Spleen (tissue), 11 donors: ENCODE measurements around the gene KCNE5. TPM values are rescaled to one million over a fixed set of nuclear protein-coding genes. Genes with fewer than 3 reads are reported as not detected.
"Not testable (repeated sequence)": the region's sequence is repeated elsewhere in the genome, so short reads cannot be mapped to it uniquely, and the experiment has no call there.

Experiments used
- DNase-seq: peaks from one replicate; pipeline ENCODE4 v3.0.0-alpha.2; 2020
- H3K27ac ChIP-seq, 8 donors: fragments of 200-600 bp; sonication (generic) in 7 of 8; 1 replicate in 4 of 8; 2 replicates in 4 of 8; pipeline versions ENCODE4 v1.5.0 to v1.8.0; 2016 to 2021; ENCODE audit warnings: inconsistent platforms in 4 of 8, mild to moderate bottlenecking in 4 of 8, moderate library complexity in 1 of 8
- H3K27me3 ChIP-seq, 7 donors: fragments of 200-600 bp; sonication (generic) in 6 of 7; replicated peaks in 1 of 7; 1 replicate in 4 of 7; 2 replicates in 3 of 7; pipeline versions ENCODE4 v1.5.0 to v1.8.0; 2016 to 2021; ENCODE audit warnings: inconsistent platforms in 3 of 7, mild to moderate bottlenecking in 1 of 7
- H3K36me3 ChIP-seq, 6 donors: fragments of 200-600 bp; sonication (generic) in 5 of 6; 1 replicate in 4 of 6; 2 replicates in 2 of 6; pipeline versions ENCODE4 v1.5.0 to v1.8.0; 2016 to 2021; ENCODE audit warnings: inconsistent platforms in 2 of 6
- H3K4me1 ChIP-seq, 6 donors: fragments of 200-600 bp; sonication (generic) in 5 of 6; 1 replicate in 3 of 6; 2 replicates in 3 of 6; pipeline versions ENCODE4 v1.5.0 to v1.8.0; 2016 to 2021; ENCODE audit warnings: inconsistent platforms in 3 of 6
- H3K4me3 ChIP-seq, 8 donors: fragments of 200-600 bp; sonication (generic) in 7 of 8; 1 replicate in 4 of 8; 2 replicates in 4 of 8; pipeline versions ENCODE4 v1.5.0 to v1.8.0; 2016 to 2021; ENCODE audit warnings: inconsistent platforms in 4 of 8, mild to moderate bottlenecking in 4 of 8, moderate library complexity in 2 of 8
- H3K9me3 ChIP-seq, 8 donors: fragments of 200-600 bp; sonication (generic) in 7 of 8; 1 replicate in 4 of 8; 2 replicates in 4 of 8; pipeline versions ENCODE4 v1.5.0 to v1.8.0; 2016 to 2021; ENCODE audit warnings: inconsistent platforms in 4 of 8
- CTCF ChIP-seq, 11 experiments: fragments of 200-600 bp in 7 of 11; fragments of 450-650 bp in 4 of 11; sonication (generic) in 4 of 11; IDR thresholded peaks in 8 of 11; conservative IDR thresholded peaks in 3 of 11; 1 replicate in 7 of 11; 2 replicates in 4 of 11; pipeline versions ENCODE4 v1.4.0 to v1.8.0; 2016 to 2021; ENCODE audit warnings: antibody characterized with exemption in 11 of 11, inconsistent platforms in 4 of 11, mild to moderate bottlenecking in 1 of 11
- POLR2A ChIP-seq, 3 donors: fragments of 450-650 bp; IDR thresholded peaks; one replicate each; pipeline ENCODE4 v1.5.1; 2017; ENCODE audit warnings: antibody characterized with exemption in 3 of 3, mild to moderate bottlenecking in 1 of 3
- POLR2AphosphoS5 ChIP-seq, 3 donors: sonication (generic); formaldehyde crosslinking; IDR thresholded peaks; one replicate each; pipeline ENCODE4 v1.5.1; 2017; ENCODE audit warnings: antibody characterized with exemption in 3 of 3
- WGBS, 5 donors: extraction: QIAGEN DNeasy Blood & Tissue Kit in 3 of 5; methylation state at CpG; one replicate each; pipeline versions ENCODE4 v1.1.5 to v1.1.7; 2013 to 2018; 5-methylcytosine and 5-hydroxymethylcytosine counted together
- intact Hi-C: fragments of 100-400 bp; cut with DNase I; formaldehyde crosslinking; loops from one replicate; pipeline ENCODE4 v1.15.0; 2023; ENCODE audit warnings: low total_unique reads
- polyA plus RNA-seq, 3 donors: library from polyadenylated mRNA; stranded (reverse); fragments of 200-250 nt; gene quantifications; one replicate each; pipeline ENCODE4 v1.2.1, GENCODE V29; 2013
- total RNA-seq, 7 donors: library from RNA; depleted of rRNA in 3 of 7; stranded (reverse); fragments of >200 nt in 3 of 7; fragmentation: NEBNext Ultra II Directional in 4 of 7; extraction: Animal tissue kit (Norgen Biotek cat#: 25700) in 4 of 7; gene quantifications; one replicate each; pipeline versions ENCODE4 v1.1.0 to v1.2.1, GENCODE V29; 2016 to 2021
- donor health status: healthy with polysubstance abuse.
- donor health status: DM: no; HTN: no; CAD: no; lungs with moderate emphysema.
- donor health status: DM: no; HTN: no; CAD: no.
- donor health status: Bipolar disorder and iron deficiency.
- donor health status: healthy.
- donor health status: DM: no; HTN: no; CAD: no.
- donor health status: DM: yes; HTN: yes; CAD: no.

The KCNE5 gene
- total and polyA plus RNA-seq, 10 donors = 0.08 to 0.94 (median 0.44) TPM; not detected in 1

GRCh38 chrX:109660435-109661143 is 35.6 kb upstream of the KCNE5 start:
- TF ChIP-seq POLR2AphosphoS5 (IDR thresholded peaks at IDR 0.05) (no peak), POLR2A (IDR thresholded peaks at IDR 0.05) (no peak), CTCF (IDR thresholded peaks at IDR 0.05 in 8 of 11, conservative IDR thresholded peaks at IDR 0.05 in 3 of 11) (no peak)
- no peaks in the 10 kb centered on the region for H3K4me1 ChIP-seq
- no peak overlapping the region for H3K4me3 ChIP-seq
- peaks cover 0 to 4% (median 0%) of the 10 kb centered on the region in 7 donors for H3K27me3 ChIP-seq
- no peak for DNase-seq
- no peak overlapping the region for H3K27ac ChIP-seq
- WGBS, 5 donors = 85 to 98% (median 95%) methylated on average over 2 of the region's 2 CpGs
- H3K36me3 ChIP-seq = peaks cover 0 to 97% (median 16%) of the 10 kb centered on the region in 6 donors
- intact Hi-C loops = no loop called here
- H3K9me3 ChIP-seq = no peaks in the 10 kb centered on the region

- Histone ChIP-seq H3K4me3 (no peak overlapping the region), H3K4me1 (no peaks in the 10 kb centered on the region), H3K36me3 (peaks cover 0 to 87% (median 20%) of the 10 kb centered on the region in 6 donors), H3K27ac (no peak overlapping the region), H3K27me3 (peaks cover 0 to 4% (median 0%) of the 10 kb centered on the region in 7 donors), H3K9me3 (no peaks in the 10 kb centered on the region)
- intact Hi-C loops = no loop called here
- no peak for TF ChIP-seq POLR2A (IDR thresholded peaks at IDR 0.05)
- no peak for TF ChIP-seq CTCF (IDR thresholded peaks at IDR 0.05 in 8 of 11, conservative IDR thresholded peaks at IDR 0.05 in 3 of 11)
- TF ChIP-seq POLR2AphosphoS5 (IDR thresholded peaks at IDR 0.05) = no peak
- WGBS, 5 donors = 93 to 100% (median 96%) methylated on average over 1 of the region's 1 CpG
- DNase-seq = no peak
Measured at GRCh38 chrX:109658391-109658790, 33.4 kb upstream of the KCNE5 start.

GRCh38 chrX:109657364-109657763 is 32.4 kb upstream of the KCNE5 start:
- H3K36me3 ChIP-seq = peaks cover 0 to 77% (median 13%) of the 10 kb centered on the region in 6 donors
- intact Hi-C loops, H3K27me3 ChIP-seq, H3K27ac ChIP-seq, H3K9me3 ChIP-seq, DNase-seq, H3K4me1 ChIP-seq, H3K4me3 ChIP-seq: not testable (repeated sequence)
- 80 to 100% (median 100%) methylated on average over 1 to 4 of the region's 4 CpGs for WGBS, 5 donors

- intact Hi-C loops = no loop called here
- Histone ChIP-seq H3K27me3 (peaks cover 0 to 4% (median 0%) of the 10 kb centered on the region in 7 donors), H3K4me1 (no peaks in the 10 kb centered on the region), H3K9me3 (no peaks in the 10 kb centered on the region), H3K36me3 (peaks cover 0 to 71% (median 12%) of the 10 kb centered on the region in 6 donors), H3K27ac (no peak overlapping the region), H3K4me3 (no peak overlapping the region)
- no peak for DNase-seq
- TF ChIP-seq POLR2AphosphoS5 (IDR thresholded peaks at IDR 0.05) (no peak), POLR2A (IDR thresholded peaks at IDR 0.05) (no peak), CTCF (IDR thresholded peaks at IDR 0.05 in 8 of 11, conservative IDR thresholded peaks at IDR 0.05 in 3 of 11) (no peak)
- 73 to 92% (median 90%) methylated on average over 4 of the region's 4 CpGs for WGBS, 5 donors
Measured at GRCh38 chrX:109656774-109657173, 31.8 kb upstream of the KCNE5 start.
